ENCODE results near the gene ECI1.

Gene ECI1

DNA sequence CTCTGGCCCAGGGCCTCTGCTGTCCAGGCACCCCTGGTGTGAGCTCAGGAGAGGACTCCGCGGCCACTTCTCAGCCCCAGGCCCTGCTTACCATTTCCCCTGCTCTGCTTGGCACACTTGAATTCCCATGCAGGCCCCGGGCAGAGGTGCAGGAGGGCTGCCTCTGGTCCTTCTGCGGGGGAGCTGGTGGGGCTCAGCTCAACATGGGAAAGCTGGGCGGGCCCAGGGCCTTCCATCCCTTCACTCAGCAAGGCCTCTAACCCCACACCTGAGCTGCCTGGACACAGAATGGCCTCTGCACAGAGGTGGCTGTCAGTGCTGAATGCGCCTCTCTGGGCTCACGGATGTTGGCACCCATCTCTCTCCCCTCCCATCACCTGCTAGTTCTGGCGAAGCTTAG lies 29.1 kb upstream of the ECI1 start:
- H3K9me3 ChIP-seq (replicated peaks; ENCODE audit: insufficient read depth, low read length), result no peaks in the 10 kb centered on the region
- no peak for TF ChIP-seq EZH2phosphoT487 (IDR thresholded peaks at IDR 0.05; ENCODE audit: low read length)
- TF ChIP-seq, protein P1, sequence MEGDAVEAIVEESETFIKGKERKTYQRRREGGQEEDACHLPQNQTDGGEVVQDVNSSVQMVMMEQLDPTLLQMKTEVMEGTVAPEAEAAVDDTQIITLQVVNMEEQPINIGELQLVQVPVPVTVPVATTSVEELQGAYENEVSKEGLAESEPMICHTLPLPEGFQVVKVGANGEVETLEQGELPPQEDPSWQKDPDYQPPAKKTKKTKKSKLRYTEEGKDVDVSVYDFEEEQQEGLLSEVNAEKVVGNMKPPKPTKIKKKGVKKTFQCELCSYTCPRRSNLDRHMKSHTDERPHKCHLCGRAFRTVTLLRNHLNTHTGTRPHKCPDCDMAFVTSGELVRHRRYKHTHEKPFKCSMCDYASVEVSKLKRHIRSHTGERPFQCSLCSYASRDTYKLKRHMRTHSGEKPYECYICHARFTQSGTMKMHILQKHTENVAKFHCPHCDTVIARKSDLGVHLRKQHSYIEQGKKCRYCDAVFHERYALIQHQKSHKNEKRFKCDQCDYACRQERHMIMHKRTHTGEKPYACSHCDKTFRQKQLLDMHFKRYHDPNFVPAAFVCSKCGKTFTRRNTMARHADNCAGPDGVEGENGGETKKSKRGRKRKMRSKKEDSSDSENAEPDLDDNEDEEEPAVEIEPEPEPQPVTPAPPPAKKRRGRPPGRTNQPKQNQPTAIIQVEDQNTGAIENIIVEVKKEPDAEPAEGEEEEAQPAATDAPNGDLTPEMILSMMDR (IDR thresholded peaks at IDR 0.05; ENCODE audit: low read length), result no peak
- TF ChIP-seq EZH2 (optimal IDR thresholded peaks at IDR 0.05; ENCODE audit: low read depth, low read length), result no peak
- peaks cover 99% of the 10 kb centered on the region for H3K27me3 ChIP-seq (replicated peaks; ENCODE audit: insufficient read depth, low read length)
- no peaks in the 10 kb centered on the region for H3K4me1 ChIP-seq (ENCODE audit: low read length)
- no peaks in the 10 kb centered on the region for H4K20me1 ChIP-seq (ENCODE audit: insufficient read depth, low read length)
- no peaks in the 10 kb centered on the region for H3K9me2 ChIP-seq (replicated peaks; ENCODE audit: insufficient read depth, low read length)
- no peak overlapping the region for H3K27ac ChIP-seq (ENCODE audit: low read length)
- no peaks in the 10 kb centered on the region for H3K36me3 ChIP-seq (replicated peaks; ENCODE audit: insufficient read depth, low read length)
- no peak overlapping the region for H3K4me3 ChIP-seq (ENCODE audit: low read length)
- H2AFZ ChIP-seq (ENCODE audit: low read length), result no peak overlapping the region
- no peak overlapping the region for H3K4me2 ChIP-seq (ENCODE audit: low read depth, low read length)
- no peak overlapping the region for H3K9ac ChIP-seq (ENCODE audit: low read length)
- no peaks in the 10 kb centered on the region for H3K79me2 ChIP-seq (ENCODE audit: low read length)
- H3F3A ChIP-seq (ENCODE audit: insufficient read depth, low read length), result no peaks in the 10 kb centered on the region
- no peak for DNase-seq

DNA sequence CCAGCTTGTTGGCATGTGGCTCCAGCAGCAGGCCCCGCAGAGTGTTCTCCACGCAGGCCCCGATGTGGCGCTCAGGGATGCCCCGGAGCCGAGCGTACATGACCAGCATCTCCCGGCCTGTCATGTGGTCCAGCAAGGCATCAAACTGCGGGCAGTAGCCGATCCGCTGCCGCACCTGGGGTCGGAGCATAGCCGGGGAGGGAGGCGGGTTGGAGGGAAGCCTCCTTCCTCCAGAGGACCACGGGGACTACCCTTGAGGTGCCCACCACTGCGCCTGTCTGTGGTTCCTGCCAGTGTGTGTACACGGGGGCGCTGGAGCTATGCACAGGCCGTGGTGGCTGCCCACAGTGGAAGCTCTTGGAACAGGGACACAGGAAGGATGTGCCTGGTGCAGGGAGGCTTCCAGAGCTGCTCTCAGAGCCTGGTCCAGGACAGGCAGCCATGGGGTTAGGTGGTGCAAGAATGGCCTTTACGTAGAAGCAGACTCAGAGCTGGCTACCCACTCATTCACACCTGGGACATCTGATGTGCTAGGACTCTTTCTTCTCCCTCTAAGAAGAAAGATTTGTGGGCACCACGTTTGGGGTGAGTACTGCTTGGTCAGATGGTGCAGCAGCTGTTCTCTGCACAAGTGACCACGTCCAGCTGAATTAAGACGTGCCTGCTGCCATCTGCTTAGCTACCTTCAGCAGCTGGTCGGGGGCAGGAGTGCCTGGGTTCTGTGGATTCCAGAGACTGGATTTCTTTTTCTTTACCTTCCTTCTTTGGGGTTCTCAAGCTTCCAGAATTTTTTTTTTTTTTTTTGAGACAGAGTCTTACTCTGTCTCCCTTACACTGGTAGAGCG lies 27.8 kb upstream of the ECI1 start:
- H3K9me2 ChIP-seq (replicated peaks; ENCODE audit: insufficient read depth, low read length), result no peaks in the 10 kb centered on the region
- no peak overlapping the region for H3K4me3 ChIP-seq (ENCODE audit: low read length)
- H4K20me1 ChIP-seq (ENCODE audit: insufficient read depth, low read length), result no peaks in the 10 kb centered on the region
- H3K9ac ChIP-seq (ENCODE audit: low read length), result no peak overlapping the region
- no peak overlapping the region for H3K4me2 ChIP-seq (ENCODE audit: low read depth, low read length)
- H3K4me1 ChIP-seq (ENCODE audit: low read length), result no peaks in the 10 kb centered on the region
- H3K9me3 ChIP-seq (replicated peaks; ENCODE audit: insufficient read depth, low read length), result no peaks in the 10 kb centered on the region
- no peak overlapping the region for H2AFZ ChIP-seq (ENCODE audit: low read length)
- DNase-seq, result no peak
- no peaks in the 10 kb centered on the region for H3K36me3 ChIP-seq (replicated peaks; ENCODE audit: insufficient read depth, low read length)
- H3K27ac ChIP-seq (ENCODE audit: low read length), result no peak overlapping the region
- no peaks in the 10 kb centered on the region for H3K79me2 ChIP-seq (ENCODE audit: low read length)
- TF ChIP-seq EZH2phosphoT487 (IDR thresholded peaks at IDR 0.05; ENCODE audit: low read length) (no peak), EZH2 (optimal IDR thresholded peaks at IDR 0.05; ENCODE audit: low read depth, low read length) (no peak)
- TF ChIP-seq, protein P1 (IDR thresholded peaks at IDR 0.05; ENCODE audit: low read length), result no peak
- H3F3A ChIP-seq (ENCODE audit: insufficient read depth, low read length), result no peaks in the 10 kb centered on the region
- peaks cover 95% of the 10 kb centered on the region for H3K27me3 ChIP-seq (replicated peaks; ENCODE audit: insufficient read depth, low read length)

DNA sequence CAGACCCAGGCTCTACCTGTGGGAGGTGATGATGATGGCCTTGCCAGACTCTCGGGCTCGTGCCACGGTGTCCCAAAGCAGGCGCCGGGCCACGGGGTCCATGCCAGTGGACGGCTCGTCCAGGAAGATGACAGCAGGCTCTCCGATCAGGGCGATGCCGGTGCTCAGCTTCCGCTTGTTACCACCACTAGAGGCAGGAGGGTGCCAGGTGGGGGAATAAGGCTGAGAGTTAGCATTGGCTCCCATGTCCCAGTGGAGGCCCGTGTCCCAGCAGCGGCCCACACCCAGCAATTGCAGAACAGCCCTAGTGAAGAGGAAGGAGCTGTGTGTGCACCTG lies 26.9 kb upstream of the ECI1 start:
- no peaks in the 10 kb centered on the region for H3K9me2 ChIP-seq (replicated peaks; ENCODE audit: insufficient read depth, low read length)

More for the DNA sequence above, 26.9 kb upstream of the ECI1 start:
- Histone ChIP-seq H3K4me1 (ENCODE audit: low read length) (no peaks in the 10 kb centered on the region), H2AFZ (ENCODE audit: low read length) (no peak overlapping the region), H3F3A (ENCODE audit: insufficient read depth, low read length) (no peaks in the 10 kb centered on the region), H3K27ac (ENCODE audit: low read length) (no peak overlapping the region), H4K20me1 (ENCODE audit: insufficient read depth, low read length) (no peaks in the 10 kb centered on the region), H3K79me2 (ENCODE audit: low read length) (no peaks in the 10 kb centered on the region), H3K4me3 (ENCODE audit: low read length) (no peak overlapping the region), H3K9ac (ENCODE audit: low read length) (no peak overlapping the region), H3K27me3 (replicated peaks; ENCODE audit: insufficient read depth, low read length) (peaks cover 85% of the 10 kb centered on the region), H3K36me3 (replicated peaks; ENCODE audit: insufficient read depth, low read length) (no peaks in the 10 kb centered on the region), H3K4me2 (ENCODE audit: low read depth, low read length) (no peak overlapping the region), H3K9me3 (replicated peaks; ENCODE audit: insufficient read depth, low read length) (no peaks in the 10 kb centered on the region)
- TF ChIP-seq EZH2phosphoT487 (IDR thresholded peaks at IDR 0.05; ENCODE audit: low read length), result no peak
- TF ChIP-seq, protein P1 (IDR thresholded peaks at IDR 0.05; ENCODE audit: low read length), result peak; percentile 27; the same call in 1 of the 2 replicates
- no peak for TF ChIP-seq EZH2 (optimal IDR thresholded peaks at IDR 0.05; ENCODE audit: low read depth, low read length)
- no peak for DNase-seq
